ENCODE results near the gene B3GALT2.

The B3GALT2 gene

GRCh38 chr1:193216920-193217319 lies 30.5 kb upstream of the B3GALT2 start:
- Histone ChIP-seq H2AFZ (ENCODE audit: low read depth, low read length) (no peak overlapping the region), H3K36me3 (ENCODE audit: insufficient read depth, low read length) (peaks cover 57% of the 10 kb centered on the region), H3K9me3 (ENCODE audit: insufficient read depth, low read length, severe bottlenecking) (no peaks in the 10 kb centered on the region), H3K27ac (ENCODE audit: low read length) (no peak overlapping the region), H3K9ac (ENCODE audit: low read depth, low read length) (no peak overlapping the region), H3K4me3 (ENCODE audit: low read depth in 1 of 2, low read length in 2 of 2) (no peak overlapping the region), H3K79me2 (ENCODE audit: insufficient read depth, low read length) (no peaks in the 10 kb centered on the region), H3K4me2 (ENCODE audit: insufficient read depth, low read length) (no peak overlapping the region), H3K27me3 (ENCODE audit: insufficient read depth, low read length, poor library complexity) (no peaks in the 10 kb centered on the region), H4K20me1 (ENCODE audit: insufficient read depth, low read length) (no peaks in the 10 kb centered on the region), H3K4me1 (ENCODE audit: insufficient read depth, low read length) (no peaks in the 10 kb centered on the region)
- peak; percentile 12 for DNase-seq
- peak; percentile 54; the same call in 1 of the 3 replicates for ATAC-seq (ENCODE audit: insufficient read depth, low read depth)
- TF ChIP-seq EZH2 (IDR thresholded peaks at IDR 0.05; ENCODE audit: borderline replicate concordance, low read depth, low read length, severe bottlenecking) (no peak), CTCF (IDR thresholded peaks at IDR 0.05; ENCODE audit: borderline replicate concordance, extremely low read depth, low read length, poor library complexity, severe bottlenecking) (no peak)

DNA sequence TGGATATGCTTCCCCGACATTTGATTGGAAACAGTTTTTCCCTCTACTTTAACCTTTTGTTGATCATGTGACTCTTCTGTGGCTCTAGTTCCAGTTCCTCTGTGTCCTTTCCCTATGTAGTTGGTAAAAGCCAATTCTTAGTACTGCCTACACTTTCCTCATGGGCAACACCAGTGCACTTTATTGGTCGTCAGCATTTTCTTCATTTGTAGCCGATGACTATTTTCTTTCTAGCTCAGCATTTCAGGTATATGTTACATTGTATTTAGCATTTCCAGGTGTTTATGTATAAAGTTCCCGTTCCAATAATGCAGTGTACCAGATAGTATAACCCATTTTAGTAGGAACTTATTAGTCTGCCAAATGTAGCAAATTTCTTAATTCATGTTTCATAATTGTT lies 27.6 kb upstream of the B3GALT2 start:
- Histone ChIP-seq H3K79me2 (ENCODE audit: insufficient read depth, low read length) (no peaks in the 10 kb centered on the region; the same call in 1 of the 2 replicates), H3K36me3 (ENCODE audit: insufficient read depth, low read length) (peaks cover 66% of the 10 kb centered on the region), H3K9ac (ENCODE audit: low read depth, low read length) (no peak overlapping the region), H3K4me2 (ENCODE audit: insufficient read depth, low read length) (no peak overlapping the region), H4K20me1 (ENCODE audit: insufficient read depth, low read length) (no peaks in the 10 kb centered on the region), H2AFZ (ENCODE audit: low read depth, low read length) (no peak overlapping the region), H3K9me3 (ENCODE audit: insufficient read depth, low read length, severe bottlenecking) (no peaks in the 10 kb centered on the region), H3K4me1 (ENCODE audit: insufficient read depth, low read length) (no peaks in the 10 kb centered on the region), H3K4me3 (ENCODE audit: low read depth in 1 of 2, low read length in 2 of 2) (no peak overlapping the region), H3K27me3 (ENCODE audit: insufficient read depth, low read length, poor library complexity) (no peaks in the 10 kb centered on the region), H3K27ac (ENCODE audit: low read length) (no peak overlapping the region)
- DNase-seq (no peak), ATAC-seq (ENCODE audit: insufficient read depth, low read depth) (no peak)
- TF ChIP-seq CTCF (IDR thresholded peaks at IDR 0.05; ENCODE audit: borderline replicate concordance, extremely low read depth, low read length, poor library complexity, severe bottlenecking) = no peak
- TF ChIP-seq EZH2 (IDR thresholded peaks at IDR 0.05; ENCODE audit: borderline replicate concordance, low read depth, low read length, severe bottlenecking) = no peak

- no peak overlapping the region for H3K9ac ChIP-seq (ENCODE audit: low read depth, low read length)
- no peaks in the 10 kb centered on the region for H3K27me3 ChIP-seq (ENCODE audit: insufficient read depth, low read length, poor library complexity)
- TF ChIP-seq EZH2 (IDR thresholded peaks at IDR 0.05; ENCODE audit: borderline replicate concordance, low read depth, low read length, severe bottlenecking) (no peak), CTCF (IDR thresholded peaks at IDR 0.05; ENCODE audit: borderline replicate concordance, extremely low read depth, low read length, poor library complexity, severe bottlenecking) (no peak)
- H3K4me2 ChIP-seq (ENCODE audit: insufficient read depth, low read length) = no peak overlapping the region
- no peaks in the 10 kb centered on the region; the same call in 1 of the 2 replicates for H3K79me2 ChIP-seq (ENCODE audit: insufficient read depth, low read length)
- no peaks in the 10 kb centered on the region for H3K4me1 ChIP-seq (ENCODE audit: insufficient read depth, low read length)
- H3K27ac ChIP-seq (ENCODE audit: low read length) = no peak overlapping the region
- no peaks in the 10 kb centered on the region for H4K20me1 ChIP-seq (ENCODE audit: insufficient read depth, low read length)
- ATAC-seq (ENCODE audit: insufficient read depth, low read depth) (no peak), DNase-seq (no peak)
- no peak overlapping the region for H2AFZ ChIP-seq (ENCODE audit: low read depth, low read length)
- H3K9me3 ChIP-seq (ENCODE audit: insufficient read depth, low read length, severe bottlenecking) = no peaks in the 10 kb centered on the region
- H3K4me3 ChIP-seq (ENCODE audit: low read depth in 1 of 2, low read length in 2 of 2) = no peak overlapping the region
- peaks cover 65% of the 10 kb centered on the region for H3K36me3 ChIP-seq (ENCODE audit: insufficient read depth, low read length)
Observed at GRCh38 chr1:193212637-193213036, 26.2 kb upstream of the B3GALT2 start.

DNA sequence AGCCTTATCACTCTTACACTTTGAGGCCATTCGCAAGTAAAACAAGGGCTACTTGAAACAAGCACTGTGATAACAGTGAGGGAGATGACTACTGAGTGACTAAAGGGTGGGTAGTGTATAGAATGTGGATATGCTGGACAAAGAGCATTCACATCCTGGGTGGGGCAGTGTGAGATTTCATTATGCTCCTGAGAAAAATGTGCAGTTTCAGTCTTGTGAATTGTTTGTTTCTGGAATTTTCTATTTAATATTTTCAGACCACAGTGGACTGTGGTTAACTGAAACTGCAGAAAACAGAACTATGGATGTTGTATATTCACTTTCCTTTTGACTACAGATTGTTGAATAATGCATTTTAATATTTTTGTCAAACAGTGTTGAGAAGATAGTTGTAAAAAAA lies 25.1 kb upstream of the B3GALT2 start:
- ATAC-seq (ENCODE audit: insufficient read depth, low read depth) = no peak
- H3K4me3 ChIP-seq (ENCODE audit: low read depth in 1 of 2, low read length in 2 of 2) = no peak overlapping the region
- no peak overlapping the region for H3K4me2 ChIP-seq (ENCODE audit: insufficient read depth, low read length)

More for the DNA sequence above, 25.1 kb upstream of the B3GALT2 start:
- H4K20me1 ChIP-seq (ENCODE audit: insufficient read depth, low read length) = no peaks in the 10 kb centered on the region
- H3K36me3 ChIP-seq (ENCODE audit: insufficient read depth, low read length) = peaks cover 62% of the 10 kb centered on the region
- no peaks in the 10 kb centered on the region for H3K4me1 ChIP-seq (ENCODE audit: insufficient read depth, low read length)
- DNase-seq = no peak
- H3K79me2 ChIP-seq (ENCODE audit: insufficient read depth, low read length) = no peaks in the 10 kb centered on the region; the same call in 1 of the 2 replicates
- H3K9me3 ChIP-seq (ENCODE audit: insufficient read depth, low read length, severe bottlenecking) = peaks cover 3% of the 10 kb centered on the region
- no peak overlapping the region for H2AFZ ChIP-seq (ENCODE audit: low read depth, low read length)
- no peak overlapping the region for H3K27ac ChIP-seq (ENCODE audit: low read length)
- H3K27me3 ChIP-seq (ENCODE audit: insufficient read depth, low read length, poor library complexity) = no peaks in the 10 kb centered on the region
- TF ChIP-seq CTCF (IDR thresholded peaks at IDR 0.05; ENCODE audit: borderline replicate concordance, extremely low read depth, low read length, poor library complexity, severe bottlenecking) (no peak), EZH2 (IDR thresholded peaks at IDR 0.05; ENCODE audit: borderline replicate concordance, low read depth, low read length, severe bottlenecking) (no peak)
- no peak overlapping the region for H3K9ac ChIP-seq (ENCODE audit: low read depth, low read length)

Measured in DND-41 (cell line).